KMS-11 (cell line): Measurements from ENCODE around the gene SERF2.
"Not testable (repeated sequence)": the region's sequence is repeated elsewhere in the genome, so short reads cannot be mapped to it uniquely, and the experiment has no call there.

Experiments used
- H2AFZ ChIP-seq: fragments of 200-600 bp; sonication (generic); 2 replicates; pipeline ENCODE4 v1.6.1; 2016; ENCODE audit warnings: antibody characterized with exemption, mixed run types, low read depth
- H3K27ac ChIP-seq: fragments of 200-600 bp; sonication (generic); 2 replicates; pipeline ENCODE4 v1.6.1; 2016; ENCODE audit warnings: mild to moderate bottlenecking, mixed run types
- H3K27me3 ChIP-seq: fragments of 200-600 bp; sonication (generic); 2 replicates; pipeline ENCODE4 v1.6.1; 2017; ENCODE audit warnings: mild to moderate bottlenecking, low read depth, mixed run types, moderate library complexity; ENCODE audit not compliant: insufficient read depth
- H3K36me3 ChIP-seq: fragments of 200-600 bp; sonication (generic); 2 replicates; pipeline ENCODE4 v1.6.1; 2017; ENCODE audit warnings: mild to moderate bottlenecking, mixed run types; ENCODE audit not compliant: insufficient read depth
- H3K4me1 ChIP-seq: fragments of 200-600 bp; sonication (generic); 2 replicates; pipeline ENCODE4 v1.6.1; 2016; ENCODE audit warnings: mild to moderate bottlenecking, low read depth, mixed run types; ENCODE audit not compliant: poor library complexity, severe bottlenecking
- H3K4me2 ChIP-seq: fragments of 200-600 bp; sonication (generic); 2 replicates; pipeline ENCODE4 v1.7.0; 2016; ENCODE audit warnings: mild to moderate bottlenecking, mixed run types
- H3K4me3 ChIP-seq: fragments of 200-600 bp; sonication (generic); IDR thresholded peaks from 2 replicates; pipeline ENCODE4 v1.6.1; 2017; ENCODE audit warnings: low read depth, low read length, mixed read lengths; ENCODE audit not compliant: insufficient read depth
- H3K79me2 ChIP-seq: fragments of 200-600 bp; sonication (generic); 2 replicates; pipeline ENCODE4 v1.6.1; 2016; ENCODE audit warnings: low read depth, mixed run types; ENCODE audit not compliant: insufficient read depth
- H3K9ac ChIP-seq: fragments of 200-600 bp; sonication (generic); 2 replicates; pipeline ENCODE4 v1.6.1; 2016; ENCODE audit warnings: mild to moderate bottlenecking, mixed run types
- H4K20me1 ChIP-seq: fragments of 200-600 bp; sonication (generic); 2 replicates; pipeline ENCODE4 v1.6.1; 2016; ENCODE audit warnings: mild to moderate bottlenecking, mixed run types; ENCODE audit not compliant: insufficient read depth
- CTCF ChIP-seq: fragments of 200-600 bp; sonication (generic); conservative IDR thresholded peaks from 2 replicates; pipeline ENCODE4 v1.6.1; 2017; ENCODE audit warnings: low read depth, mild to moderate bottlenecking, antibody characterized with exemption, low read length, moderate library complexity, mixed read lengths

Gene SERF2

GRCh38 chr15:43808960-43809678 is 17.0 kb downstream of the SERF2 start:
- H3K4me1 ChIP-seq, result peaks cover 5% of the 10 kb centered on the region
- H3K9ac ChIP-seq, result no peak overlapping the region
- H2AFZ ChIP-seq, result no peak overlapping the region
- TF ChIP-seq CTCF, result no peak
- no peak overlapping the region for H3K4me2 ChIP-seq
- no peak overlapping the region for H3K27ac ChIP-seq
- H3K27me3 ChIP-seq, result no peaks in the 10 kb centered on the region
- H3K36me3 ChIP-seq, result peaks cover 7% of the 10 kb centered on the region; the same call in 1 of the 2 replicates
- no peaks in the 10 kb centered on the region for H3K79me2 ChIP-seq
- H4K20me1 ChIP-seq, result no peaks in the 10 kb centered on the region
- H3K4me3 ChIP-seq, result no peak overlapping the region

- H3K27me3 ChIP-seq, H3K9ac ChIP-seq, H3K4me1 ChIP-seq, H4K20me1 ChIP-seq, H3K4me3 ChIP-seq, H3K27ac ChIP-seq, H2AFZ ChIP-seq, H3K36me3 ChIP-seq, H3K4me2 ChIP-seq: not testable (repeated sequence)
- H3K79me2 ChIP-seq, result peaks cover 19% of the 10 kb centered on the region
Measured at GRCh38 chr15:43815064-43815463, 22.9 kb downstream of the SERF2 start.

- Histone ChIP-seq H3K4me2 (no peak overlapping the region), H3K27ac (no peak overlapping the region), H3K36me3 (no peaks in the 10 kb centered on the region), H2AFZ (no peak overlapping the region), H3K4me3 (no peak overlapping the region), H3K4me1 (peaks cover 22% of the 10 kb centered on the region), H4K20me1 (no peaks in the 10 kb centered on the region), H3K9ac (no peak overlapping the region), H3K27me3 (no peaks in the 10 kb centered on the region), H3K79me2 (peaks cover 75% of the 10 kb centered on the region)
- TF ChIP-seq CTCF, result no peak
Measured at GRCh38 chr15:43821505-43821904, 29.4 kb downstream of the SERF2 start.

- no peak for TF ChIP-seq CTCF
- Histone ChIP-seq H3K4me3 (no peak within 1 kb of the TSS), H3K27ac (peak within 1 kb of the TSS; percentile 66), H3K79me2 (peaks cover 91% of the 10 kb centered on the region), H3K36me3 (no peaks in the 10 kb centered on the region; the same call in 1 of the 2 replicates), H3K9ac (peak within 1 kb of the TSS; percentile 70), H4K20me1 (no peaks in the 10 kb centered on the region), H3K27me3 (no peaks in the 10 kb centered on the region), H3K4me1 (peaks cover 41% of the 10 kb centered on the region), H2AFZ (peak within 1 kb of the TSS; percentile 77), H3K4me2 (peak within 1 kb of the TSS; percentile 54)
Measured at GRCh38 chr15:43824302-43825246, 32.5 kb downstream of the SERF2 start, which contains the start of gene MFAP1. Gene MFAP1 (minus strand): TSS chr15:43824690. CDS start chr15:43824569, 121 bp downstream.

GRCh38 chr15:43825305-43825704 is 33.2 kb downstream of the SERF2 start:
- H3K4me1 ChIP-seq, result peaks cover 47% of the 10 kb centered on the region
- H3K27me3 ChIP-seq, H3K4me3 ChIP-seq, H3K36me3 ChIP-seq, H3K4me2 ChIP-seq, H4K20me1 ChIP-seq, H3K9ac ChIP-seq: not testable (repeated sequence)
- peak overlapping the region; percentile 66; the same call in 1 of the 2 replicates for H3K27ac ChIP-seq
- H3K79me2 ChIP-seq, result peaks cover 91% of the 10 kb centered on the region
- H2AFZ ChIP-seq, result peak overlapping the region; percentile 77; the same call in 1 of the 2 replicates
